ENCODE results near the gene DENND5B.
A peak's percentile ranks its signal among the peaks of the same experiment; 100 is the strongest.
"Not testable (repeated sequence)": the region's sequence is repeated elsewhere in the genome, so short reads cannot be mapped to it uniquely, and the experiment has no call there.

The DENND5B gene

GRCh38 chr12:31536672-31537071 lies 54.3 kb downstream of the DENND5B start:
- DNase-seq: no peak

- no peak for DNase-seq
Measured at GRCh38 chr12:31533470-31533869, 57.5 kb downstream of the DENND5B start.

DNA sequence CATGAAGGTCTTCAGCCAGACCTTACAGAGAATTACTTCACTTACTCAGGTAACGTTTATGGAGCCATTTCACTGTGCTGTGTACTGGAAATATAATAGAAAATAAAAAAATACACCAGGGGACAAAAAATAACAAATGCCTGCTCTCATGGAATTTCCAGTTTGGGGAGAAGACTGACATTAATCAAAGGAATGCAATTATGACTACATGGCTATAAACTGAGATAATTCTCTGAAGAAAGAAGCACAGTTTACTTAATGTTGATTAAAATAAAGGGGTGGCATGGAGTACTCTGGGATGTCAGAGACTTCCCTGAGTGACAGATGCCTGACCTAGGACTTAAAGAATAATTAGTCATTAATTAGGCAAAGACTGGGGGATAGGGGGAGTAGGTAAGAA lies 59.0 kb downstream of the DENND5B start:
- no peak for DNase-seq

DNA sequence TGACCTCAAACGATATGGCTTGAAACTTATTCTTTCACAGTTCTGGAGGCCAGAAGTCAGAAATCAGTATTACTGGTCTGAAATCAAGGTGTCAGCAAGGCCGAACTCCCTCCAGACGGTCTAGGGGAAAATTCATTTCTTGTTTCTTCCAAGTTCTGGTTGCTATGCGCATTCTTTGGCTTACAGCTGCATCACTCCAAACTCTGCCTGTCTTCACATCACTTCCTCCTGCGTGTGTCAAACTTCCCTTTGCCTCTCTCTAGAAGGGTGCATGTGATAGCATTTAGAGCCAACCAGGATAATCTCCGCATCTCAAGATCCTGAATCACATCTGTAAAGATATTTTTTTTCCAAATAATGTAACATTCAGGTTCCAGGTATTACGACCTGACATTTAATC lies 62.8 kb downstream of the DENND5B start:
- no peak for DNase-seq

DNA sequence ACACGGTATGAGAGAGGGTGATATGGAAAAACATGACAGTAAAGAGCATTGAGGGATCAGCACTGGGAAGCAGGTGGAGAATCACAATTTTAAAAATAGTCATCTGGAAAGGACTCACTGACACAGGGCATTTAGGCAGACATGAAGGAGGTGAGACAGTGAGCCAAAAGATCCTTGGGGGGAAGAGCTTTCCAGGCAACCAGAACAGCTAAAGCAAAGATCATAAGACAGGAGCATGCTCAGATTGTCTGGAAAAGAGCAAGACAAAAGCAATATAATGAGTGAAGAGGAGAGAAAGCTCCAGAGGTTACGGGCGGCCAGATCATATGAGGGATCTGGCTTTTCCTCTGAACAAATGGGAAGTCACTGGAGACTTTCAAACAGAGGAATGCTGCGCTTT lies 63.9 kb downstream of the DENND5B start:
- no peak for DNase-seq

GRCh38 chr12:31526158-31526546 lies 64.8 kb downstream of the DENND5B start:
- DNase-seq: no peak

DNA sequence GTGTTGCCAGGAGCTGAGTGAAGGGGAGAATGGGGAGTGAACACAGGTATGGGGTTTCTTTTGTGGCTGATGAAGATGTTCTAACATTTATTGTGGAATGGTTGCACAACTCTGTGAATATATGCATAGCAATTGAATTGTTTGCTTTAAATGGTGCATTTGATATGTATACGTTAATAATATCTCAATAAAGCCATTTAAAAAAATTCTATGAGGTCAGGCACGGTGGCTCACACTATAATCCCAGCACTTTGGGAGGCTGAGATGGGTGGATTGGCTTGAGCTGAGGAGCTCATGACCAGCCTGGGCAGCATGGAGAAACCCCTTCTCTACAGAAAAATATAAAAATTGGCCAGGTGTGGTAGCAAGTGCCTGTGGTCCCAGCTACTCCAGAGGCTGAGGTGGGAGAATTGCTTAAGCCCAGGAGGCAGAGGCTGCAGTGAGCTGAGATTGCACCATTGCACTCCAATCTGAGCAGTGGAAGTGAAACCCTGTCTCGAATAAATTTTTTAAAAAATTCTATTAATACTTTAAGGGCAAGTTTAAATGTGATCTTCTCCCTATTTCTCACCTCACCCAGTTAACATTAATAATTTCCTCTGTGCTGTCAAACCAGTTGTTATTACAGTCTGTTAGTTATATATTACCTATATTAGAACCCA lies 65.3 kb downstream of the DENND5B start:
- DNase-seq: no peak

- no peak for DNase-seq
Measured at GRCh38 chr12:31524791-31525495, 66.0 kb downstream of the DENND5B start.

- DNase-seq: no peak
Measured at GRCh38 chr12:31523306-31523705, 67.6 kb downstream of the DENND5B start.

DNA sequence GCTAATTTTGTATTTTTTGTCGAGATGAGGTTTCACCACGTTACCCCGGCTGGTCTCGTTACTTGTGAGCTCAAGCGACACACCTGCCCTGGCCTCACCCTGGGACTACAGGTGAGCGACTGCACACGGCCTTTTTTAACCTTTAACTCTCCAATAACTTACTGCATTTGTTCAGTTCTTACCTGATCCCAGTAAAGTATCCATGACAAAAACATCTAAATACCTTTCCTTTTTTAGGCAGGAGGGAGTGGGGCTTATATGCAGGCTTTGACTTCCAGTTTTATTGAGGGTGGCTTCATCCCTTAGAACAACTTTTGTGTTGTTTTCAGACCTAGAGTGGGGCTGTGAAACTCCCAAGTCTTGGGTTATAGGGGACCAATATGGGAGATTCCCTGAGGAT lies 68.3 kb downstream of the DENND5B start:
- DNase-seq: no peak

DNA sequence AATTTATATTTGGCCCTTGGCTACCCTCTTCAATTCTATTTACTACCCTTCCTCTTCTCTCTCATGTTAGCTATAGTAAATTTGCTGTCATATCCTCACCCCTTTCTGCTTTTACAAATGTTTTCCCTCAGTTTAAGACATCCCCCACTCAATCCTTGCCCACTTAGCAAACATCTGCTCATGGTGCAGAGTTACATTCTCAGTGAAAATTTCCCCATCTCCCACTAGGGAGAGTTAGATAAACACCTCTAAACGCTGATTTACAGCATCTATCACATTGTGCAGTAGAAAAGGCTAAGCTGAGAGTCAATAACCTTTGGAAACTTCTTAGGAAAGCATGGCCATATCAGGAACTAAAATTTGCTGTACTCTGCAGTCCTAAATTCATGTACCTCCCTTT lies 69.0 kb downstream of the DENND5B start:
- no peak for DNase-seq

DNA sequence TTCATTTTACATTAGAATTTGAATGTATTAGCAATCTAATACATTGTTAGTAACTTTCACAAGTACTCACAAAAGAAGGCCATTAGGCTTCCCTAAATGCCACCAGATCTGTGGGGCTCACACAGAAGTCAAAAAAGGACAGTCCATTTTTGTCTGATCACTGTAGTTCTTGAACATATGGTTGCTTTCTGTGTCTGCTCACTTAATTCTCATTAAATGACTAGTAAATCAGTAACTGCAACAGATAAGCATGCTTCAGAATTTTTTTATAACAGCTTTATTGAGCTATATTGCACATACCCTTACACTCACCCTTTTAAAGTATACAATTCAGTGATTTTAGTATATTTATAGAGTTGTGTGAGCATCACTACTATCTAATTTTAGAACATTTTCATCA lies 71.4 kb downstream of the DENND5B start:
- no peak for DNase-seq

- DNase-seq: peak; percentile 78
Measured at GRCh38 chr12:31518680-31519227, 72.2 kb downstream of the DENND5B start.

DNA sequence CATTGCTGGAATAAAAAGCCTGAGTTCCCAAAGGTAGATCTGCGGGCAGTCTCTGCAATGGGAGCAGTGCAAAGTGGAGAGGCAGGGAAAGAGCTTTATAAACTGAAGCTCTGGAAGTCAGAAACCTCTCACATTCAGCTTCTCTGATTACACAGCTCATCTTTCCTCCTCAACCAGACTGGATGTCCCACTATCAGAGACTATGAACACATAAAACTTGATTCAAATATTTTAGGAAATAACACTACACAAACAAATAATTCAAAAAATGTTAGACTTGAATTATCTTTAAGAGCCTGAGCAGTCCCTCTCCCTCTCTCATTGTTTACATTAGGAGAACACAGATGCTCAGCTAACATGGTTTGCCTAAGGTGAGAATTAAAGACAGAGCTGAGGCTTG lies 72.9 kb downstream of the DENND5B start:
- no peak for DNase-seq

DNA sequence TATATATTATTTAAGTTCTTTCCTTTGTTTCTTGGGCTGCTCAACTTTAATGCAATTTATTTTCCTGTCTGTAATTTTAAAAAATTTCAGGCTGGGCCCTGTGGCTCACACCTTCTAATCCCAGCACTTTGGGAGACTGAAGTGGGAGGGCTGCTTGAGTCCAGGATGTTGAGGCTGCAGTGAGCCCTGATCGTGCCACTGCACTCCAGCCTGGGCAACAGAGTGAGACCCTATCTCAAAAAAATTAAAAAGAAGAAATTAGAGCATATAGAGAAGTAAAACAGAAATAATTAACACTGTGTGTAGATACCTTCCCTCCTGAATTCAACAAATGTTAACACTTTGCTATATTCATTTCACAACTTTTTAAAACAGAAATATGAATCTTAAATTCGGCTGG lies 74.2 kb downstream of the DENND5B start:
- no peak for DNase-seq

- DNase-seq: no peak
Measured at GRCh38 chr12:31514912-31515311, 76.0 kb downstream of the DENND5B start.

GRCh38 chr12:31510034-31510433 lies 80.9 kb downstream of the DENND5B start:
- DNase-seq: no peak

DNA sequence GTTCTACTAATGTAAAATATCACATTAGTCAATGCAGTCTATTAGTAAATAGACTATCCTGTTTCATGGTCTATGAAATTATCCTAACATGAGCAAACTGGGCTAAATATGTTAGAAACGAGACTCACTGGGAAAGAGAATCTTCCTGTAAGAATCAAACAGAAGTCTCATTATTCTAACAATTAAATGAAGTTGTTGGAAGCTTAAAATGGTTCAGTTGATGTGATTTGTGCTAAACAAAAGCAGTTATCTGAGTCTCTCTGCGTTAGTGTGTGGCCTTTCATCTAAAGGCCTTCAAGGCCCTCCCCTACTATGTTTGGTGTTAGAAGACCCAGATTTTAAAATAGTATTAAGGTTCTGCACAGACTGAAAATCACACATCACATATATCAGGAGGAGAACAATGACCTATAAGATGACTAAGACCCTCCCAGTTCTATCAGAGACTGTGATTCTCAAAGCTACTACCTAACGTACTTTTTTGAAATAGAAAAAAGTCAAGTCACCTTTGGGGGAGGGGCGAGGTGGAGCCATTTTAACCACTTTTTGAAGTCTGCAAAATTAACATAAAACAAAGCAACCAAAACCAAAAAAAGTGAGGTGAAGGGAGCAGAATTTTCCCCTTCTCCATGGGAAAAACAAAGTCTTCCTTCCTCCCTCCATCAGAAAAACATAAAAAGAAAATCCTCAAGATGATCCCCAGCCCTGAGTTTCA lies 82.3 kb downstream of the DENND5B start:
- DNase-seq: no peak

DNA sequence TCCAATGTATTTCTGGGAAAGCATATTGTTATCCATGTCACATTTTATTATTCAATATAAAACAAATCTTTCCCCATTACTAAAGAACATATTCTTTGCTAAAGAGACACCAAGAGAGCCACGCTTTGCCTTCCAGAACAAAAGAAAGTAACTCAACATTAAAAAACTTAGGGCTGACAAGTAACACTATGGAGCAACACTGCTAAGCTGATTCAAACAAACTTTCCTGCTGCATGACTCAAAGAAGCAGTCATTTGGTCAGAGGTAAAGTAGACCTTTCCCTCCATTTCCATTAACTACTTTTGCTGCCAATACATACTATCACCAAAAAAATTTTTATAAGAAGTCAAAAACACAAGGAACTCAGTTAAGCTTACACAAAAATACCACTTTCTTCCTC lies 83.0 kb downstream of the DENND5B start:
- no peak for DNase-seq

GRCh38 chr12:31506515-31507306 lies 84.2 kb downstream of the DENND5B start:
- no peak for DNase-seq

- DNase-seq: no peak
Measured at GRCh38 chr12:31504625-31505222, 86.2 kb downstream of the DENND5B start.

DNA sequence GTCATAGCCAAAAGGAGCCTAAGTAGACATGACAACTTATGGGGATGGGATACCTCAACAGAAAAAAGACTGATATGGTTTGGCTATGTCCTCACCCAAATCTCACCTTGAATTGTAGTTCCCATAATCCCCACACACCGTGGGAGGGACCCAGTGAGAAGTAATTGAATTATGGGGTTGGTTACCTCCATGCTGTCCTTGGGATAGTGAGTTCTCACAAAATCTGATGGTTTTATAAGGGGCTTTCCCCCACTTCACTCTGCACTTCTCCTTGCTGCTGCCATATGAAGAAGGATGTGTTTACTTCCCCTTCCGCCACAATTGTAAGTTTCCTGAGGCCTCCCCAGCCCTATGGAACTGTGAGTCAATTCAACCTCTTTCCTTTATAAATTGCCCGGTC lies 89.9 kb downstream of the DENND5B start:
- not testable (repeated sequence) for DNase-seq

DNA sequence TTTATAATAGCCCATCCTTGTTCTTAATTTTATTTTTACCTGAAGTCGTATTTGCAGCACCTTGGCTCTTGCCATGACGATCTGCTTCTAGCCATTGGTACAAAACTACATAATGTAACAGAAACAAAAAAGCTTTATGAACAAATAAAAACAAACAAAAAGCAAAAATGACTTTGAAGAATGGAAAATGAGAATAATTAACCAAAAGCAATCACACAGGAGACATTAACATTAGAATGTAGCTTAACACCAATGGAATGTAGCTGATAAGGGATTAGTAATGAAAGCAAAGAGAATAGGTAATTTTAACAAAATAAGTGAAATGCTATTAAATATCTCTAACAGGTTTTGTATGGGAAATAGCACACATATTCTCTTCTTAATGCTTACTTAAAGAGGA lies 91.4 kb downstream of the DENND5B start:
- no peak for DNase-seq
